WTC11 (cell line): ENCODE results near the gene CEP85L. TPM values are rescaled to one million over a fixed set of nuclear protein-coding genes. Genes with fewer than 3 reads are reported as not detected.
A peak's percentile ranks its signal among the peaks of the same experiment; 100 is the strongest.

Source experiments
- ATAC-seq: fragments of 200-7000 bp; cut with Tn5 transposase; 2 replicates; pipeline ENCODE4 v1.10.0; 2021; ENCODE audit warnings: mild to moderate bottlenecking, moderate library complexity
- CTCF ChIA-PET: fragments of 300-600 bp; sonication (Branson Sonifier 250); formaldehyde crosslinking; loops from one replicate; lab custom pipeline; 2021; ENCODE audit warnings: antibody characterized with exemption; lab: Charles Lee
- POLR2A ChIA-PET: fragments of 350-600 bp; sonication (Branson Sonifier 250); formaldehyde crosslinking; loops from one replicate; lab custom pipeline; 2021; ENCODE audit warnings: antibody characterized with exemption; lab: Charles Lee
- DNase-seq: peaks from one replicate; pipeline ENCODE4 v3.0.0; 2021; ENCODE audit warnings: low spot score
- H3K27ac Mint-ChIP-seq: 2 replicates; pipeline ENCODE4 v1.8.0; 2021; ENCODE audit warnings: mixed read lengths
- H3K27me3 Mint-ChIP-seq: 2 replicates; pipeline ENCODE4 v1.8.0; 2021; ENCODE audit warnings: low read depth, mild to moderate bottlenecking, moderate library complexity, mixed read lengths
- H3K36me3 Mint-ChIP-seq: 2 replicates; pipeline ENCODE4 v1.8.0; 2021; ENCODE audit warnings: mixed read lengths
- H3K4me1 Mint-ChIP-seq: 2 replicates; pipeline ENCODE4 v1.8.0; 2022; ENCODE audit warnings: mixed read lengths
- H3K4me3 Mint-ChIP-seq: 2 replicates; pipeline ENCODE4 v1.8.0; 2021; ENCODE audit warnings: mild to moderate bottlenecking, moderate library complexity, mixed read lengths
- H3K9me3 Mint-ChIP-seq: 2 replicates; pipeline ENCODE4 v1.8.0; 2021; ENCODE audit warnings: mixed read lengths
- ERG ChIP-seq: fragments of 250-450 bp; sonication (Bioruptor Pico); IDR thresholded peaks from 2 replicates; pipeline ENCODE4 v1.8.0; 2021; ENCODE audit warnings: mild to moderate bottlenecking
- ESRRA ChIP-seq: sonication (generic); formaldehyde crosslinking; IDR thresholded peaks from 2 replicates; pipeline ENCODE4 v1.8.1; 2022; ENCODE audit warnings: mild to moderate bottlenecking, missing genetic modification reagents, borderline replicate concordance
- MXD4 ChIP-seq: fragments of 250-450 bp; sonication (Bioruptor Pico); IDR thresholded peaks from 2 replicates; pipeline ENCODE4 v1.8.0; 2021; ENCODE audit warnings: mild to moderate bottlenecking, moderate library complexity, borderline replicate concordance
- MYBL2 ChIP-seq: sonication (generic); formaldehyde crosslinking; IDR thresholded peaks from 2 replicates; pipeline ENCODE4 v1.8.1; 2023; ENCODE audit warnings: mild to moderate bottlenecking, moderate library complexity, missing genetic modification reagents
- TP53 ChIP-seq: sonication (generic); formaldehyde crosslinking; IDR thresholded peaks from 2 replicates; pipeline ENCODE4 v1.8.1; 2023; ENCODE audit warnings: mild to moderate bottlenecking, missing genetic modification reagents
- USF2 ChIP-seq: sonication (generic); formaldehyde crosslinking; IDR thresholded peaks from 2 replicates; pipeline ENCODE4 v1.8.1; 2023; ENCODE audit warnings: mild to moderate bottlenecking, missing genetic modification reagents, moderate library complexity
- ZNF121 ChIP-seq: sonication (generic); formaldehyde crosslinking; IDR thresholded peaks from 2 replicates; pipeline ENCODE4 v1.8.0; 2023; ENCODE audit warnings: missing genetic modification reagents
- ZNF423 ChIP-seq: fragments of 250-450 bp; sonication (Bioruptor Pico); IDR thresholded peaks from 2 replicates; pipeline ENCODE4 v2.1.2; 2022; ENCODE audit warnings: mild to moderate bottlenecking, moderate library complexity
- total RNA-seq: library from RNA; stranded (reverse); gene quantifications from 3 replicates; pipeline ENCODE4 v1.2.3, GENCODE V29; 2021
- TF ChIP-seq, protein P1 (sequence below): sonication (generic); formaldehyde crosslinking; IDR thresholded peaks from 2 replicates; pipeline ENCODE4 v1.8.0; 2023; ENCODE audit warnings: missing genetic modification reagents, mild to moderate bottlenecking, borderline replicate concordance
- TF ChIP-seq, protein P2 (sequence below): sonication (generic); formaldehyde crosslinking; IDR thresholded peaks from 2 replicates; pipeline ENCODE4 v1.8.0; 2022; ENCODE audit warnings: mild to moderate bottlenecking, missing genetic modification reagents

The CEP85L gene
- total RNA-seq, 1 experiment from 2014 or later, result 32.5 TPM

- no peak for TF ChIP-seq MXD4 (CRISPR knock-in tag)
- TF ChIP-seq, protein P1, sequence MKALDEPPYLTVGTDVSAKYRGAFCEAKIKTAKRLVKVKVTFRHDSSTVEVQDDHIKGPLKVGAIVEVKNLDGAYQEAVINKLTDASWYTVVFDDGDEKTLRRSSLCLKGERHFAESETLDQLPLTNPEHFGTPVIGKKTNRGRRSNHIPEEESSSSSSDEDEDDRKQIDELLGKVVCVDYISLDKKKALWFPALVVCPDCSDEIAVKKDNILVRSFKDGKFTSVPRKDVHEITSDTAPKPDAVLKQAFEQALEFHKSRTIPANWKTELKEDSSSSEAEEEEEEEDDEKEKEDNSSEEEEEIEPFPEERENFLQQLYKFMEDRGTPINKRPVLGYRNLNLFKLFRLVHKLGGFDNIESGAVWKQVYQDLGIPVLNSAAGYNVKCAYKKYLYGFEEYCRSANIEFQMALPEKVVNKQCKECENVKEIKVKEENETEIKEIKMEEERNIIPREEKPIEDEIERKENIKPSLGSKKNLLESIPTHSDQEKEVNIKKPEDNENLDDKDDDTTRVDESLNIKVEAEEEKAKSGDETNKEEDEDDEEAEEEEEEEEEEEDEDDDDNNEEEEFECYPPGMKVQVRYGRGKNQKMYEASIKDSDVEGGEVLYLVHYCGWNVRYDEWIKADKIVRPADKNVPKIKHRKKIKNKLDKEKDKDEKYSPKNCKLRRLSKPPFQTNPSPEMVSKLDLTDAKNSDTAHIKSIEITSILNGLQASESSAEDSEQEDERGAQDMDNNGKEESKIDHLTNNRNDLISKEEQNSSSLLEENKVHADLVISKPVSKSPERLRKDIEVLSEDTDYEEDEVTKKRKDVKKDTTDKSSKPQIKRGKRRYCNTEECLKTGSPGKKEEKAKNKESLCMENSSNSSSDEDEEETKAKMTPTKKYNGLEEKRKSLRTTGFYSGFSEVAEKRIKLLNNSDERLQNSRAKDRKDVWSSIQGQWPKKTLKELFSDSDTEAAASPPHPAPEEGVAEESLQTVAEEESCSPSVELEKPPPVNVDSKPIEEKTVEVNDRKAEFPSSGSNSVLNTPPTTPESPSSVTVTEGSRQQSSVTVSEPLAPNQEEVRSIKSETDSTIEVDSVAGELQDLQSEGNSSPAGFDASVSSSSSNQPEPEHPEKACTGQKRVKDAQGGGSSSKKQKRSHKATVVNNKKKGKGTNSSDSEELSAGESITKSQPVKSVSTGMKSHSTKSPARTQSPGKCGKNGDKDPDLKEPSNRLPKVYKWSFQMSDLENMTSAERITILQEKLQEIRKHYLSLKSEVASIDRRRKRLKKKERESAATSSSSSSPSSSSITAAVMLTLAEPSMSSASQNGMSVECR (CRISPR knock-in tag), result no peak
- TF ChIP-seq, all 79 proteins: peak for 0
Measured at GRCh38 chr6:118598324-118598723, 53.1 kb downstream of the CEP85L start (continued).

DNA sequence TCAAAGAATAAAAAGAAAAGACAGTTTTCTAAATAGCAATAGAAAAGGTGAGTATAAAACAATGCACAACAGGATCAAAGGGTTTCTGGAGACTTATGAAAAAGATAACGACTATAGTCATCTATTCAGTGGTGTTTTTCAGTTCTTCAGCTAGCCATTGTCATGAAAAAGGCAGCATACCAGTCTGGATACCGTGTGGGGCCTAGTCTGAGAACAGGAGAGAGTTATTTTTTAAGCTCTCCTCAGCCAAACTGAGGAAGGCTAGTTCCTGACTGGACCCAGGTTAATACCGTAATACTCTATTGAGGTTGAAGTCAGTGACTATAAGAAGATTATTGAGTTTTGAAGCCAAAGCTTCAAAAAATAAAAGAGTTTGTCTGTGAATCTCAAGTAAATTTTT is 53.8 kb downstream of the CEP85L start:
- H3K27ac Mint-ChIP-seq, result no peak overlapping the region
- no peaks in the 10 kb centered on the region for H3K27me3 Mint-ChIP-seq
- H3K9me3 Mint-ChIP-seq, result peaks cover 16% of the 10 kb centered on the region
- POLR2A ChIA-PET, result no interaction called here
- CTCF ChIA-PET, result interaction anchor here (0.8 to 1.0 kb wide), 3 partner anchors 17 to 177 kb away, joined by 3 read pairs; no protein-coding TSS in a partner anchor
- H3K4me1 Mint-ChIP-seq, result peaks cover 25% of the 10 kb centered on the region
- H3K36me3 Mint-ChIP-seq, result peaks cover 8% of the 10 kb centered on the region
- no peak for DNase-seq
- peak; percentile 47; the same call in 1 of the 2 replicates for ATAC-seq
- H3K4me3 Mint-ChIP-seq, result no peak overlapping the region
- TF ChIP-seq ESRRA (no peak), MYBL2 (CRISPR knock-in tag) (no peak), USF2 (no peak), ZNF121 (CRISPR knock-in tag) (no peak), ZNF423 (CRISPR knock-in tag) (no peak), ERG (CRISPR knock-in tag) (no peak), TP53 (CRISPR knock-in tag) (no peak)
- TF ChIP-seq, protein P1 (CRISPR knock-in tag), result no peak
- TF ChIP-seq, protein P2, sequence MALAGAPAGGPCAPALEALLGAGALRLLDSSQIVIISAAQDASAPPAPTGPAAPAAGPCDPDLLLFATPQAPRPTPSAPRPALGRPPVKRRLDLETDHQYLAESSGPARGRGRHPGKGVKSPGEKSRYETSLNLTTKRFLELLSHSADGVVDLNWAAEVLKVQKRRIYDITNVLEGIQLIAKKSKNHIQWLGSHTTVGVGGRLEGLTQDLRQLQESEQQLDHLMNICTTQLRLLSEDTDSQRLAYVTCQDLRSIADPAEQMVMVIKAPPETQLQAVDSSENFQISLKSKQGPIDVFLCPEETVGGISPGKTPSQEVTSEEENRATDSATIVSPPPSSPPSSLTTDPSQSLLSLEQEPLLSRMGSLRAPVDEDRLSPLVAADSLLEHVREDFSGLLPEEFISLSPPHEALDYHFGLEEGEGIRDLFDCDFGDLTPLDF (CRISPR knock-in tag), result no peak
